Liver (tissue), 9 donors: ENCODE measurements around the gene SCN1A. TPM values are rescaled to one million over a fixed set of nuclear protein-coding genes. Genes with fewer than 3 reads are reported as not detected.

Source experiments
- DNase-seq: peaks from one replicate; pipeline ENCODE4 v3.0.0-alpha.2; 2017; ENCODE audit warnings: low spot score
- H3K27ac ChIP-seq, 2 donors: one replicate each; pipeline ENCODE4 v1.7.0; 2013; ENCODE audit warnings: inconsistent platforms in 2 of 2, low read length in 2 of 2, control low read depth in 1 of 2, low read depth in 1 of 2, mild to moderate bottlenecking in 1 of 2
- H3K27me3 ChIP-seq, 4 donors: one replicate each; pipeline versions ENCODE4 v1.6.1 to v1.7.0; 2013; ENCODE audit warnings: low read length in 3 of 4, inconsistent platforms in 1 of 4, mild to moderate bottlenecking in 1 of 4, moderate library complexity in 1 of 4; ENCODE audit not compliant: control insufficient read depth in 4 of 4, insufficient read depth in 4 of 4
- H3K36me3 ChIP-seq, 4 donors: one replicate each; pipeline versions ENCODE4 v1.6.1 to v1.7.0; 2013; ENCODE audit warnings: low read length in 3 of 4, mild to moderate bottlenecking in 3 of 4, low read depth in 1 of 4, moderate library complexity in 1 of 4; ENCODE audit not compliant: control insufficient read depth in 4 of 4, insufficient read depth in 3 of 4
- H3K4me1 ChIP-seq, 4 donors: one replicate each; pipeline versions ENCODE4 v1.6.1 to v1.7.0; 2013; ENCODE audit warnings: low read length in 3 of 4, mild to moderate bottlenecking in 3 of 4, moderate library complexity in 1 of 4; ENCODE audit not compliant: control insufficient read depth in 4 of 4, insufficient read depth in 4 of 4
- H3K4me3 ChIP-seq, 3 donors: one replicate each; pipeline versions ENCODE4 v1.6.1 to v1.7.0; 2013; ENCODE audit warnings: low read length in 3 of 3, control low read depth in 1 of 3, low read depth in 1 of 3, mild to moderate bottlenecking in 1 of 3
- H3K9ac ChIP-seq, 2 donors: one replicate each; pipeline ENCODE4 v1.7.0; 2013; ENCODE audit warnings: low read length in 2 of 2, mild to moderate bottlenecking in 2 of 2, moderate library complexity in 2 of 2, control low read depth in 1 of 2, low read depth in 1 of 2
- H3K9me3 ChIP-seq, 4 donors: one replicate each; pipeline versions ENCODE4 v1.6.1 to v1.7.0; 2013; ENCODE audit warnings: low read length in 3 of 4; ENCODE audit not compliant: control insufficient read depth in 4 of 4
- ATF3 ChIP-seq: IDR thresholded peaks from 2 replicates; pipeline ENCODE4 v1.6.1; 2016; ENCODE audit warnings: antibody characterized with exemption
- CTCF ChIP-seq: fragments of 150-350 bp; IDR thresholded peaks from 2 replicates; pipeline ENCODE4 v1.5.1; 2017; ENCODE audit warnings: improper control_type of control experiment, low read depth, low read length; ENCODE audit not compliant: missing input control
- EGR1 ChIP-seq, 2 donors: IDR thresholded peaks; 2 replicates each; pipeline ENCODE4 v1.6.1; 2016 to 2018; ENCODE audit warnings: antibody characterized with exemption in 2 of 2, low read depth in 2 of 2
- FOXA1 ChIP-seq: IDR thresholded peaks from 2 replicates; pipeline ENCODE4 v1.6.1; 2016; ENCODE audit warnings: antibody characterized with exemption
- GABPA ChIP-seq, 2 donors: IDR thresholded peaks in 1 of 2; conservative IDR thresholded peaks in 1 of 2; 2 replicates each; pipeline ENCODE4 v1.6.1; 2016; ENCODE audit warnings: antibody characterized with exemption in 2 of 2, mild to moderate bottlenecking in 1 of 2, moderate library complexity in 1 of 2
- HNF4A ChIP-seq, 2 donors: conservative IDR thresholded peaks; 2 replicates each; pipeline ENCODE4 v1.6.1; 2016; ENCODE audit warnings: antibody characterized with exemption in 2 of 2, mild to moderate bottlenecking in 2 of 2
- HNF4G ChIP-seq: IDR thresholded peaks from 2 replicates; pipeline ENCODE4 v1.6.1; 2016; ENCODE audit warnings: antibody characterized with exemption
- JUND ChIP-seq, 2 donors: IDR thresholded peaks; 2 replicates each; pipeline ENCODE4 v1.6.1; 2016; ENCODE audit warnings: antibody characterized with exemption in 2 of 2
- MAX ChIP-seq: IDR thresholded peaks from 2 replicates; pipeline ENCODE4 v1.6.1; 2016; ENCODE audit warnings: antibody characterized with exemption
- NR2F2 ChIP-seq: IDR thresholded peaks from 2 replicates; pipeline ENCODE4 v1.6.1; 2016; ENCODE audit warnings: antibody characterized with exemption
- RAD21 ChIP-seq, 2 donors: IDR thresholded peaks; 2 replicates each; pipeline ENCODE4 v1.6.1; 2016; ENCODE audit warnings: antibody characterized with exemption in 2 of 2, mild to moderate bottlenecking in 2 of 2
- REST ChIP-seq: IDR thresholded peaks from 2 replicates; pipeline ENCODE4 v1.6.1; 2016; ENCODE audit warnings: antibody characterized with exemption, mild to moderate bottlenecking
- YY1 ChIP-seq: IDR thresholded peaks from 2 replicates; pipeline ENCODE4 v1.6.1; 2016; ENCODE audit warnings: antibody characterized with exemption, mild to moderate bottlenecking
- WGBS: extraction: QIAGEN DNeasy Blood & Tissue Kit; methylation state at CpG from one replicate; pipeline ENCODE4 v1.1.7; 2013; 5-methylcytosine and 5-hydroxymethylcytosine counted together
- polyA plus RNA-seq, 2 donors: library from polyadenylated mRNA; stranded (reverse) in 1 of 2; unstranded in 1 of 2; fragments of 200-250 nt in 1 of 2; fragments of >200 nt in 1 of 2; fragmentation: Nextera tagmentation in 1 of 2; extraction: Ambion mirVana in 1 of 2; gene quantifications; one replicate each; pipeline versions ENCODE4 v1.2.1 to v1.2.3, GENCODE V29; 2013 to 2015
- total RNA-seq, 2 donors: library from RNA; depleted of rRNA; stranded (reverse); fragments of >200 nt; gene quantifications; one replicate each; pipeline ENCODE4 v1.2.3, GENCODE V29; 2014
- TF ChIP-seq, protein P1 (sequence below): IDR thresholded peaks from 2 replicates; pipeline ENCODE4 v1.6.1; 2016; ENCODE audit warnings: antibody characterized with exemption
- donor health status: healthy.
- donor health status: healthy.
- donor health status: healthy.
- donor health status: healthy.
- donor health status: healthy.

Gene SCN1A
- total and polyA plus RNA-seq, 4 donors = 0.11 TPM; not detected in 3

- Histone ChIP-seq H3K4me3 (no peak overlapping the region), H3K9me3 (no peaks in the 10 kb centered on the region), H3K9ac (no peak overlapping the region), H3K36me3 (no peaks in the 10 kb centered on the region), H3K27ac (no peak overlapping the region), H3K27me3 (no peaks in the 10 kb centered on the region), H3K4me1 (no peaks in the 10 kb centered on the region)
- DNase-seq = no peak
- WGBS = 87% methylated on average over 3 of the region's 3 CpGs
- TF ChIP-seq ATF3 (no peak), EGR1 (IDR thresholded peaks at IDR 0.05; ENCODE audit: low read depth in 2 of 2) (no peak), GABPA (IDR thresholded peaks at IDR 0.05 in 1 of 2, conservative IDR thresholded peaks at IDR 0.05 in 1 of 2) (no peak), MAX (no peak), HNF4G (no peak), NR2F2 (no peak), FOXA1 (no peak), HNF4A (conservative IDR thresholded peaks at IDR 0.05) (no peak), JUND (IDR thresholded peaks at IDR 0.05) (no peak)
Observed at GRCh38 chr2:166088634-166089033, 39.2 kb downstream of the SCN1A start.

DNA sequence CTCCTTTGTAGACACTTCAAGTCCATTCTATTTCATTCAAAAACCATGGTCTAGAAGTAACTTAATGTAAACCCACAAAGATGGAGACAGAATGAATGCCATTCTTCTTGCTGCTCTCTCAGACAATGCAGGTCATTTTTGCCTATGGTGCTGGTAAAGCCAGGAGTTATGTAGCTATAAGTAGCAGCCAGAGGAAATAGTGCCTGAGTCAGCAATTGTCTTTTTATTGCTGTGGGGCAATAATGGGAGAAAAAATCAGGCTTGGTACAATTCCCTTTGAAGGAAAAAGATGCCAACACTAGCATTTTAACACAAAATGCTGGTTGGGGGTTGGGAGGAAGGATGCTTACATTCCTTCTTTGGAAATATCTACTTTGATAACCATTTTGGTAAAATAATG is 43.5 kb downstream of the SCN1A start:
- H3K4me1 ChIP-seq = no peaks in the 10 kb centered on the region
- H3K27ac ChIP-seq = no peak overlapping the region
- no peak overlapping the region for H3K9ac ChIP-seq
- H3K36me3 ChIP-seq = no peaks in the 10 kb centered on the region
- TF ChIP-seq FOXA1 = no peak
- no peak for TF ChIP-seq CTCF
- no peak for TF ChIP-seq HNF4G
- TF ChIP-seq EGR1 (IDR thresholded peaks at IDR 0.05; ENCODE audit: low read depth in 2 of 2) = no peak
- TF ChIP-seq RAD21 (IDR thresholded peaks at IDR 0.05) = no peak
- TF ChIP-seq REST = no peak
- no peak for TF ChIP-seq GABPA (IDR thresholded peaks at IDR 0.05 in 1 of 2, conservative IDR thresholded peaks at IDR 0.05 in 1 of 2)
- TF ChIP-seq JUND (IDR thresholded peaks at IDR 0.05) = no peak
- no peaks in the 10 kb centered on the region for H3K9me3 ChIP-seq
- H3K27me3 ChIP-seq = no peaks in the 10 kb centered on the region
- DNase-seq = no peak
- no peak overlapping the region for H3K4me3 ChIP-seq

- Histone ChIP-seq H3K27me3 (no peaks in the 10 kb centered on the region), H3K27ac (no peak overlapping the region), H3K4me3 (no peak overlapping the region), H3K9ac (no peak overlapping the region), H3K9me3 (no peaks in the 10 kb centered on the region), H3K36me3 (no peaks in the 10 kb centered on the region), H3K4me1 (no peaks in the 10 kb centered on the region)
- TF ChIP-seq ATF3 (no peak), RAD21 (IDR thresholded peaks at IDR 0.05) (no peak), JUND (IDR thresholded peaks at IDR 0.05) (no peak), REST (no peak), HNF4A (conservative IDR thresholded peaks at IDR 0.05) (no peak), HNF4G (no peak), YY1 (no peak), EGR1 (IDR thresholded peaks at IDR 0.05; ENCODE audit: low read depth in 2 of 2) (no peak)
- TF ChIP-seq, protein P1, sequence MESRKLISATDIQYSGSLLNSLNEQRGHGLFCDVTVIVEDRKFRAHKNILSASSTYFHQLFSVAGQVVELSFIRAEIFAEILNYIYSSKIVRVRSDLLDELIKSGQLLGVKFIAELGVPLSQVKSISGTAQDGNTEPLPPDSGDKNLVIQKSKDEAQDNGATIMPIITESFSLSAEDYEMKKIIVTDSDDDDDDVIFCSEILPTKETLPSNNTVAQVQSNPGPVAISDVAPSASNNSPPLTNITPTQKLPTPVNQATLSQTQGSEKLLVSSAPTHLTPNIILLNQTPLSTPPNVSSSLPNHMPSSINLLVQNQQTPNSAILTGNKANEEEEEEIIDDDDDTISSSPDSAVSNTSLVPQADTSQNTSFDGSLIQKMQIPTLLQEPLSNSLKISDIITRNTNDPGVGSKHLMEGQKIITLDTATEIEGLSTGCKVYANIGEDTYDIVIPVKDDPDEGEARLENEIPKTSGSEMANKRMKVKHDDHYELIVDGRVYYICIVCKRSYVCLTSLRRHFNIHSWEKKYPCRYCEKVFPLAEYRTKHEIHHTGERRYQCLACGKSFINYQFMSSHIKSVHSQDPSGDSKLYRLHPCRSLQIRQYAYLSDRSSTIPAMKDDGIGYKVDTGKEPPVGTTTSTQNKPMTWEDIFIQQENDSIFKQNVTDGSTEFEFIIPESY = no peak
- no peak for DNase-seq
- 72% methylated on average over 2 of the region's 2 CpGs for WGBS
Observed at GRCh38 chr2:166082736-166083135, 45.1 kb downstream of the SCN1A start.
